HUES48 (cell line): Measurements from ENCODE around the gene SHLD2.
"Not testable (repeated sequence)": the region's sequence is repeated elsewhere in the genome, so short reads cannot be mapped to it uniquely, and the experiment has no call there.

Experiments used
- H3K27ac ChIP-seq: one replicate; pipeline ENCODE4 v1.7.0; 2013; ENCODE audit warnings: low read depth, low read length, inconsistent platforms
- H3K27me3 ChIP-seq: 2 replicates; pipeline ENCODE4 v1.6.1; 2013; ENCODE audit warnings: mild to moderate bottlenecking, low read length; ENCODE audit not compliant: control insufficient read depth, insufficient read depth
- H3K36me3 ChIP-seq: 2 replicates; pipeline ENCODE4 v1.6.1; 2013; ENCODE audit warnings: low read length; ENCODE audit not compliant: control insufficient read depth, insufficient read depth
- H3K4me1 ChIP-seq: 2 replicates; pipeline ENCODE4 v1.6.1; 2013; ENCODE audit warnings: mild to moderate bottlenecking, low read length; ENCODE audit not compliant: control insufficient read depth, insufficient read depth
- H3K4me3 ChIP-seq: 2 replicates; pipeline ENCODE4 v1.5.1; 2013; ENCODE audit warnings: mild to moderate bottlenecking, low read depth, low read length
- H3K9ac ChIP-seq: 2 replicates; pipeline ENCODE4 v1.6.1; 2013; ENCODE audit warnings: mild to moderate bottlenecking, low read depth, low read length, moderate library complexity
- H3K9me3 ChIP-seq: 2 replicates; pipeline ENCODE4 v1.6.1; 2013; ENCODE audit warnings: low read length; ENCODE audit not compliant: control insufficient read depth, insufficient read depth

SHLD2 gene

DNA sequence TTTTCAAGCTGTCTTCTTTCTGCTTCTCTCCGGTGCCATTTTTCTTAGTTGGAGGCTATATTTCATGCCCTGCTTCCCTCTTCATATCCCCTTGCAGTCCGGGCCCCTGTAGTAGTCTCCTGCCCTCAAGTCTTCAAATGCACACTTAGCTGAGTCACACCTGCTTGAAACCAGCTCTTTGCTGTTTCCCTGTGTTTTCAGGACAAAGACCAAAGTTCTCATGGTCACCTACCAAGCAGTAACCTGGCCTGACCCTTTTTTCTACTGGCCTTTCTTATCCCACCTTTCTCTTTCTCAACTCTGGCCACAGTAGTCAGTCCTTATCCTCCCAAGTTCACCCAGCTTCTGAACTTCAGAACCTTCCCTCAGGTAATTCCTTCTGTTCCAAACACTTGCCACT, 28.8 kb upstream of the SHLD2 start:
- Histone ChIP-seq H3K9ac (no peak overlapping the region), H3K36me3 (peaks cover 68% of the 10 kb centered on the region), H3K4me3 (no peak overlapping the region), H3K4me1 (no peaks in the 10 kb centered on the region), H3K27me3 (no peaks in the 10 kb centered on the region), H3K9me3 (no peaks in the 10 kb centered on the region), H3K27ac (no peak overlapping the region)

DNA sequence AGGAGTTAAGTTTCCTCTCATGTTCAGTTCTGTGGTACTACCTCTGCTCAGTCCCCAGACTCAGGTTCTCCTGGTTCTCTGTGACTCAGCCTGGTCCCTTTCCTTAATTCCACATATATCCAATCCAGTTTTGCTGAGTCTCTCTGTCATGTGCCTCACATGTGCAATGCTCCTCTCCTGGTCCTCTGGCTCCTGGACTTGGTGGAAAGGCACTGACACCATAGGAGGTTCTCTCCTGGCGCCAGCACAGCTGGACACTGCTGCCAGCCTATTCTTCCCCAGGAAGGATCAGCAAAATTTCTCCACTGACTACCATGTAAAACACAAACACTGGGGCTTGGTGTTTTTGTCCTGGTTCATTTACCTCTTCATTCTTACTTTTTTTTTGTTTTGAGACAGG, 28.1 kb upstream of the SHLD2 start:
- no peak overlapping the region for H3K27ac ChIP-seq
- H3K27me3 ChIP-seq = no peaks in the 10 kb centered on the region
- no peak overlapping the region for H3K4me3 ChIP-seq
- peaks cover 65% of the 10 kb centered on the region for H3K36me3 ChIP-seq
- no peak overlapping the region for H3K9ac ChIP-seq
- H3K4me1 ChIP-seq = no peaks in the 10 kb centered on the region
- H3K9me3 ChIP-seq = no peaks in the 10 kb centered on the region

DNA sequence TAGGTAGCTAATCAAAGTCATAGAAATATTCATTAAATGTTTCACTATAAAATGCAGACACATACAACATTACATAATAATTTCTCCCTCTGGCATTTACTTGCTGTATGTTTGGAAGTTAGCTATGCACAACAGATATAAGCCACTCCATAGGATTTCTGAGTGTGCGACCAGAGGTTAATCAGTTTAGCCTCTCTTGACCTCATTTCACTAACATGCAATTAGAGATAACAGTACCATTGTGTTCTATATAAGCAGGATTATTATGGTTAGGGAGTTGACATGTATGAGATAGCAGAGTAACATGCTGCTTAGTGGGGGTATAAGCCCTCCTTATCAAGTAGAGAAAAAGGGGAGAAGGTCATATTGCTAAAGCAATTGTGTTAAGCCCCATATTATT, 26.7 kb upstream of the SHLD2 start:
- H3K9ac ChIP-seq = no peak overlapping the region
- no peaks in the 10 kb centered on the region for H3K4me1 ChIP-seq
- no peak overlapping the region for H3K27ac ChIP-seq
- no peaks in the 10 kb centered on the region for H3K27me3 ChIP-seq
- H3K9me3 ChIP-seq = no peaks in the 10 kb centered on the region
- H3K36me3 ChIP-seq = peaks cover 68% of the 10 kb centered on the region
- no peak overlapping the region for H3K4me3 ChIP-seq

GRCh38 chr10:87072449-87072848, 22.6 kb upstream of the SHLD2 start:
- Histone ChIP-seq H3K27me3 (no peaks in the 10 kb centered on the region), H3K9me3 (no peaks in the 10 kb centered on the region), H3K9ac (no peak overlapping the region), H3K36me3 (peaks cover 57% of the 10 kb centered on the region), H3K4me1 (no peaks in the 10 kb centered on the region), H3K4me3 (no peak overlapping the region), H3K27ac (no peak overlapping the region)

- not testable (repeated sequence) for H3K4me3 ChIP-seq, H3K9ac ChIP-seq, H3K27me3 ChIP-seq, H3K9me3 ChIP-seq, H3K27ac ChIP-seq, H3K4me1 ChIP-seq
- H3K36me3 ChIP-seq = peaks cover 38% of the 10 kb centered on the region
Measured at GRCh38 chr10:87076421-87076820, 18.6 kb upstream of the SHLD2 start.

- no peak overlapping the region for H3K4me3 ChIP-seq
- H3K27me3 ChIP-seq = no peaks in the 10 kb centered on the region
- H3K9me3 ChIP-seq = no peaks in the 10 kb centered on the region
- no peaks in the 10 kb centered on the region for H3K4me1 ChIP-seq
- no peak overlapping the region for H3K9ac ChIP-seq
- H3K27ac ChIP-seq = no peak overlapping the region
- H3K36me3 ChIP-seq = peaks cover 13% of the 10 kb centered on the region
Measured at GRCh38 chr10:87079106-87079836, 15.7 kb upstream of the SHLD2 start.

GRCh38 chr10:87080621-87081020, 14.4 kb upstream of the SHLD2 start:
- not testable (repeated sequence) for H3K27ac ChIP-seq, H3K27me3 ChIP-seq, H3K4me3 ChIP-seq

DNA sequence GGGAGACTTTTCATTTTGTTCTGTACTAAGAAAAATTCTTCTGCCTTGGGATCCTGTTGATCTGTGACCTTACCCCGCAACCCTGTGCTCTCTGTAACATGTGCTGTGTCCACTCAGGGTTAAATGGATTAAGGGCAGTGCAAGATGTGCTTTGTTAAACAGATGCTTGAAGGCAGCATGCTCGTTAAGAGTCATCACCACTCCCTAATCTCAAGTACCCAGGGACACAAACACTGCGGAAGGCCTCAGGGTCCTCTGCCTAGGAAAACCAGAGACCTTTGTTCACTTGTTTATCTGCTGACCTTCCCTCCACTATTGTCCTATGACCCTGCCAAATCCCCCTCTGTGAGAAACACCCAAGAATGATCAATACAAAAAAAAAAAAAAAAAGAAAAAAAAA, 13.4 kb upstream of the SHLD2 start:
- not testable (repeated sequence) for H3K4me1 ChIP-seq, H3K27me3 ChIP-seq, H3K36me3 ChIP-seq, H3K4me3 ChIP-seq, H3K9ac ChIP-seq, H3K27ac ChIP-seq, H3K9me3 ChIP-seq

More at GRCh38 chr10:87080621-87081020, 14.4 kb upstream of the SHLD2 start:
- not testable (repeated sequence) for H3K36me3 ChIP-seq, H3K9ac ChIP-seq, H3K9me3 ChIP-seq, H3K4me1 ChIP-seq

GRCh38 chr10:87082219-87082618, 12.8 kb upstream of the SHLD2 start:
- H3K9ac ChIP-seq, H3K27me3 ChIP-seq, H3K9me3 ChIP-seq, H3K4me3 ChIP-seq, H3K4me1 ChIP-seq, H3K36me3 ChIP-seq: not testable (repeated sequence)
- H3K27ac ChIP-seq = peak overlapping the region; percentile 50

- H3K27ac ChIP-seq, H3K4me3 ChIP-seq, H3K27me3 ChIP-seq, H3K36me3 ChIP-seq, H3K9me3 ChIP-seq, H3K9ac ChIP-seq, H3K4me1 ChIP-seq: not testable (repeated sequence)
Measured at GRCh38 chr10:87083576-87084290, 11.3 kb upstream of the SHLD2 start.

- H3K9ac ChIP-seq, H3K27me3 ChIP-seq, H3K4me3 ChIP-seq, H3K4me1 ChIP-seq, H3K27ac ChIP-seq, H3K9me3 ChIP-seq: not testable (repeated sequence)
- peaks cover 14% of the 10 kb centered on the region for H3K36me3 ChIP-seq
Measured at GRCh38 chr10:87084291-87084782, 10.7 kb upstream of the SHLD2 start.
